GM23338 (cell line): Measurements from ENCODE around the gene UGCG.

Source experiments
- STAT1 ChIP-seq: IDR thresholded peaks from one replicate; pipeline ENCODE4 v1.6.1; 2016; ENCODE audit warnings: antibody characterized with exemption; ENCODE audit not compliant: unreplicated experiment
- TF ChIP-seq, protein P1 (sequence below), 2 experiments: fragments of 200-600 bp in 1 of 2; sonication (generic) in 1 of 2; conservative IDR thresholded peaks; 2 replicates each; pipeline versions ENCODE4 v1.5.1 to v1.6.1; 2016 to 2017; ENCODE audit warnings: antibody characterized with exemption in 2 of 2, low read depth in 2 of 2, mild to moderate bottlenecking in 2 of 2, moderate library complexity in 1 of 2

DNA sequence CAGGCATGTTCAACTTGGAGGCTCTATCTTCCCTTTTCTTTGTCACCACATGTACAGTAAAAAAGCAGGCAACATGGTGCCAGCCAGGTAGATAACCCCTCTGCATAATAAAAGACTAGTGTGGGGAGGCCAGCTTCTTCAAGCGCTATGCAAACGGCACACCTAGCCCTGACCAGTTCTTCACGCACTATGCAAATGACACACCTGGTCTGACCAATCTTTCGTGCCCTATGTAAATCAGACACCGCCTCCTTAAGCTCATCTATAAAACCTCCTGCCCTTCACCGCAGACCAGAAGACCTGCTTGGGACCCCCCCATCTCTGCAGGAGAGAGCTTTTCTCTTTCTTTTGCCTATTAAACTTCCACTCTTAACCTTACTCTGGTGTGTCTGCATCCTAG is 28.1 kb upstream of the UGCG start:
- TF ChIP-seq, protein P1, sequence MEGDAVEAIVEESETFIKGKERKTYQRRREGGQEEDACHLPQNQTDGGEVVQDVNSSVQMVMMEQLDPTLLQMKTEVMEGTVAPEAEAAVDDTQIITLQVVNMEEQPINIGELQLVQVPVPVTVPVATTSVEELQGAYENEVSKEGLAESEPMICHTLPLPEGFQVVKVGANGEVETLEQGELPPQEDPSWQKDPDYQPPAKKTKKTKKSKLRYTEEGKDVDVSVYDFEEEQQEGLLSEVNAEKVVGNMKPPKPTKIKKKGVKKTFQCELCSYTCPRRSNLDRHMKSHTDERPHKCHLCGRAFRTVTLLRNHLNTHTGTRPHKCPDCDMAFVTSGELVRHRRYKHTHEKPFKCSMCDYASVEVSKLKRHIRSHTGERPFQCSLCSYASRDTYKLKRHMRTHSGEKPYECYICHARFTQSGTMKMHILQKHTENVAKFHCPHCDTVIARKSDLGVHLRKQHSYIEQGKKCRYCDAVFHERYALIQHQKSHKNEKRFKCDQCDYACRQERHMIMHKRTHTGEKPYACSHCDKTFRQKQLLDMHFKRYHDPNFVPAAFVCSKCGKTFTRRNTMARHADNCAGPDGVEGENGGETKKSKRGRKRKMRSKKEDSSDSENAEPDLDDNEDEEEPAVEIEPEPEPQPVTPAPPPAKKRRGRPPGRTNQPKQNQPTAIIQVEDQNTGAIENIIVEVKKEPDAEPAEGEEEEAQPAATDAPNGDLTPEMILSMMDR (conservative IDR thresholded peaks at IDR 0.05; ENCODE audit: low read depth in 2 of 2), result no peak
- no peak for TF ChIP-seq STAT1
